ENCODE results near the gene PDIA4.
"Not testable (repeated sequence)": the region's sequence is repeated elsewhere in the genome, so short reads cannot be mapped to it uniquely, and the experiment has no call there.

Gene PDIA4

GRCh38 chr7:149036676-149037075 lies 8.4 kb upstream of the PDIA4 start:
- Histone ChIP-seq H3K4me3 (ENCODE audit: insufficient read depth, low read length, poor library complexity, severe bottlenecking) (no peak overlapping the region), H3K27ac (ENCODE audit: low read depth, low read length) (no peak overlapping the region), H3K9ac (ENCODE audit: low read length) (no peak overlapping the region), H4K20me1 (ENCODE audit: low read depth, low read length) (no peaks in the 10 kb centered on the region), H3K9me3 (ENCODE audit: insufficient read depth, low read length) (no peaks in the 10 kb centered on the region), H3K4me2 (ENCODE audit: low read depth, low read length, poor library complexity, severe bottlenecking) (no peak overlapping the region), H2AFZ (ENCODE audit: low read depth, low read length, severe bottlenecking) (no peak overlapping the region), H3F3A (ENCODE audit: insufficient read depth) (no peaks in the 10 kb centered on the region), H3K36me3 (ENCODE audit: low read length) (no peaks in the 10 kb centered on the region), H3K79me2 (ENCODE audit: insufficient read depth, low read length) (no peaks in the 10 kb centered on the region), H3K27me3 (ENCODE audit: low read length) (no peaks in the 10 kb centered on the region), H3K9me2 (replicated peaks; ENCODE audit: insufficient read depth, low read length) (no peaks in the 10 kb centered on the region)
- TF ChIP-seq EZH2phosphoT487 (conservative IDR thresholded peaks at IDR 0.05; ENCODE audit: low read length) (no peak), CTCF (IDR thresholded peaks at IDR 0.05; ENCODE audit: insufficient read depth, low read length, poor library complexity, severe bottlenecking) (no peak)

- Histone ChIP-seq H2AFZ (ENCODE audit: low read depth, low read length, severe bottlenecking) (no peak overlapping the region), H3K9ac (ENCODE audit: low read length) (no peak overlapping the region), H4K20me1 (ENCODE audit: low read depth, low read length) (no peaks in the 10 kb centered on the region), H3K9me2 (replicated peaks; ENCODE audit: insufficient read depth, low read length) (no peaks in the 10 kb centered on the region), H3F3A (ENCODE audit: insufficient read depth) (0 out of 2 replicates have a peak, but pooled peaks cover 9% of the 10 kb centered on the region), H3K4me2 (ENCODE audit: low read depth, low read length, poor library complexity, severe bottlenecking) (no peak overlapping the region), H3K4me3 (ENCODE audit: insufficient read depth, low read length, poor library complexity, severe bottlenecking) (no peak overlapping the region), H3K27me3 (ENCODE audit: low read length) (no peaks in the 10 kb centered on the region), H3K36me3 (ENCODE audit: low read length) (no peaks in the 10 kb centered on the region), H3K79me2 (ENCODE audit: insufficient read depth, low read length) (peaks cover 18% of the 10 kb centered on the region), H3K27ac (ENCODE audit: low read depth, low read length) (no peak overlapping the region), H3K9me3 (ENCODE audit: insufficient read depth, low read length) (no peaks in the 10 kb centered on the region)
- no peak for TF ChIP-seq CTCF (IDR thresholded peaks at IDR 0.05; ENCODE audit: insufficient read depth, low read length, poor library complexity, severe bottlenecking)
- no peak for TF ChIP-seq EZH2phosphoT487 (conservative IDR thresholded peaks at IDR 0.05; ENCODE audit: low read length)
These were observed 3.1 kb upstream of the PDIA4 start for GRCh38 chr7:149031353-149031910.

- H3K27me3 ChIP-seq (ENCODE audit: low read length); H2AFZ ChIP-seq (ENCODE audit: low read depth, low read length, severe bottlenecking); H3F3A ChIP-seq (ENCODE audit: insufficient read depth); H3K4me2 ChIP-seq (ENCODE audit: low read depth, low read length, poor library complexity, severe bottlenecking); H3K27ac ChIP-seq (ENCODE audit: low read depth, low read length); H3K36me3 ChIP-seq (ENCODE audit: low read length); H4K20me1 ChIP-seq (ENCODE audit: low read depth, low read length); H3K9ac ChIP-seq (ENCODE audit: low read length); H3K9me3 ChIP-seq (ENCODE audit: insufficient read depth, low read length); H3K9me2 ChIP-seq (replicated peaks; ENCODE audit: insufficient read depth, low read length); H3K4me3 ChIP-seq (ENCODE audit: insufficient read depth, low read length, poor library complexity, severe bottlenecking): not testable (repeated sequence)
- peaks cover 27% of the 10 kb centered on the region for H3K79me2 ChIP-seq (ENCODE audit: insufficient read depth, low read length)
These were observed 2.1 kb upstream of the PDIA4 start for GRCh38 chr7:149030439-149030838.

- H3K9ac ChIP-seq (ENCODE audit: low read length): peak overlapping the region; percentile 95
- peak overlapping the region; percentile 90 for H3K4me2 ChIP-seq (ENCODE audit: low read depth, low read length, poor library complexity, severe bottlenecking)
- H3K27ac ChIP-seq (ENCODE audit: low read depth, low read length): peak overlapping the region; percentile 82
- TF ChIP-seq EZH2phosphoT487 (conservative IDR thresholded peaks at IDR 0.05; ENCODE audit: low read length): no peak
- TF ChIP-seq CTCF (IDR thresholded peaks at IDR 0.05; ENCODE audit: insufficient read depth, low read length, poor library complexity, severe bottlenecking): no peak
- H3K79me2 ChIP-seq (ENCODE audit: insufficient read depth, low read length): peaks cover 51% of the 10 kb centered on the region
- peak overlapping the region; percentile 60 for H2AFZ ChIP-seq (ENCODE audit: low read depth, low read length, severe bottlenecking)
- H4K20me1 ChIP-seq (ENCODE audit: low read depth, low read length): no peaks in the 10 kb centered on the region
- H3K27me3 ChIP-seq (ENCODE audit: low read length): no peaks in the 10 kb centered on the region
- H3K9me3 ChIP-seq (ENCODE audit: insufficient read depth, low read length): no peaks in the 10 kb centered on the region
- no peaks in the 10 kb centered on the region for H3K9me2 ChIP-seq (replicated peaks; ENCODE audit: insufficient read depth, low read length)
- peak overlapping the region; percentile 90 for H3K4me3 ChIP-seq (ENCODE audit: insufficient read depth, low read length, poor library complexity, severe bottlenecking)
- no peaks in the 10 kb centered on the region for H3K36me3 ChIP-seq (ENCODE audit: low read length)
- 0 out of 2 replicates have a peak, but pooled peaks cover 9% of the 10 kb centered on the region for H3F3A ChIP-seq (ENCODE audit: insufficient read depth)
These were observed 527 bp downstream of the PDIA4 start for GRCh38 chr7:149027611-149028345.

Data from SU-DHL-6 (cell line).